ENCODE data around the gene GXYLT2.

Gene GXYLT2

DNA sequence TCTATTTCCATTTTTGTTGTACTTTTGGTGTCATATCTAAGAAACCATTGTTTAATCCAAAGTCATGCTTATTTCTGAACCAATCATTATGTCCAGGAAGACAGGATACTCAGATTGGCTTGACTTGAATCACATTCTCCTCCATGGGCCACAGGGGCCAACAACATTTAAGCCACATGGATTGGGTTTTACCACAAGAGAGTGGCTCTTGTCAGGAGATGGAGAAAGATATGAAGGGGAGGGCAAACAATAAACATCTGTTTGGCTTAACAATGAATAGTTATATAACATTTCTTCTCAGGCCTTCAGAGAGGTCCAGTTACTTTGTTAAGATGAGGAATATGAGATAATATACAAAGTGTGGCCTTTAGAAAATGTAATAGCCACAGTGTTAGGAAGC lies 44.6 kb downstream of the GXYLT2 start:
- no peak for DNase-seq (ENCODE audit: low read depth in 2 of 2)

DNA sequence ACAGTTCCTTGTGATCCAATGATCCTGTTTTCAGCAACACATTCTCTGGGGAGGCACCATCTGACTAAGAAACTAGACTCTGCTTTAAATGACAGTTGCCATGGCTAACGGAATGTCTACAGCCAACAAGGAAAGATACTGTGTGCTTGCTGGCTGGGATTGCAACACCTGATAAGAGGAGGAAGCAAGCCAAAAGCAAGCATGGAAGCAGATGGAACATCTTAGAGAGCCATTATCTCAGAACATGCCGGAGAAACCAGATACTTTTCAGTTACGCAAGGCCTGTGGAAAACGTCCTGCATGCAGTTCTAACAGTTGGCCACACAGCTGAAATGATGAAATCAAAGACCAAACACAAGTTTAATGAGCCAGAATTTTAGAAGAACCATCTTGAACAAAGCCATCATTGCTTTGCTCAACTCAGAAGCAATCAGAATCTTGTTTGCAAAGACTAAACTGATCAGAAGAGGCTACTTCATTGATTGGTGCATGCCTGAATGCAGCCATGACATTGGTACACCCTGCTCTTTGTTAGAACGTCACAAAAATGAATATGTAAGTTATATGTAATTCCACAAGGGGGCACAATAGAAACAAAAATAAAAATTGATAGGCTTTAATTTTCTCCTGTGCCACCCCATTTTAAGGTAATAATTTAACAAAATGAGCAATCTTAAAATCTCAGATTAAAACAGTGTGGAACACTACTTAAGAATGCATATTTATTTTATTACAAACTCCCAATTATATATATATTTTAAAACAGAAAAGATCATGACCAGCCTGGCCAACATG lies 50.8 kb downstream of the GXYLT2 start:
- no peak for DNase-seq (ENCODE audit: low read depth in 2 of 2)

DNA sequence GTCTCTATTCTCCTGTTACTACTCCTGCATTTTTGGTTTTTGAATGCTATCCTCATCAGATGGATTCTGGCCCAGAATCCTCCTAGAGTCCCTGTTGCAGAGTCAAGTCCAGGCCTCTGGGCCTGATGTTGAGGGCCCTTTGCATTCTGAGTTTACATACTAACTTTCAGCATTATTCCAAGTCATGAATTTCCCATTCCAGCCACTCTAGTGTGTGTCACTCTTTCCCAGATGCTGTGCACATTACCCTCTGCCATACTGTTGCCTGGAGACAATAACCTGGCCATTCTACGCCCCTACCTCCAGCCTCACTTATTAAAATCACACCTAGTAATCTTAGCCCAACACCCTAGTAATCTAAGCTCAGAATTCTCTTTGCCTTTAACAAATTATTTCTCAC lies 53.4 kb downstream of the GXYLT2 start:
- no peak for DNase-seq (ENCODE audit: low read depth in 2 of 2)

DNA sequence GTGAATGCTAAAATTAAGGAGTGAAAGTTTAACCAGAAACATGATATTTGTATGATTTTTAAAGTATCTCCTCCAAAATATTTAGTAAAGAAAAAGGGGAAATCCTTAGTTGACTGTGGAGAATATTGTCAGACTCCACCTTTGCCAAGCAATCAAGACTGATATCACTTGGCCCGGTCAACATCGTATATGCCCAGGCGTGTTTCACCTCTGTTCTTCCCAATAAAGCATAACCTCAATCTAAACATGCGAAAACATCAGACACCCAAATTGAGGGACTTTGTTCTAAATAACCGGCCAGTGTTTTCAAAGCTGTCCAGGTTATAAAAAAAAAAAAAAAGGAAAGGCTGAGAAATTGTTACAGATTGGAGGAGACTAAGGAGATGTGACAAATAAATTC lies 54.6 kb downstream of the GXYLT2 start:
- no peak for DNase-seq (ENCODE audit: low read depth in 2 of 2)

DNA sequence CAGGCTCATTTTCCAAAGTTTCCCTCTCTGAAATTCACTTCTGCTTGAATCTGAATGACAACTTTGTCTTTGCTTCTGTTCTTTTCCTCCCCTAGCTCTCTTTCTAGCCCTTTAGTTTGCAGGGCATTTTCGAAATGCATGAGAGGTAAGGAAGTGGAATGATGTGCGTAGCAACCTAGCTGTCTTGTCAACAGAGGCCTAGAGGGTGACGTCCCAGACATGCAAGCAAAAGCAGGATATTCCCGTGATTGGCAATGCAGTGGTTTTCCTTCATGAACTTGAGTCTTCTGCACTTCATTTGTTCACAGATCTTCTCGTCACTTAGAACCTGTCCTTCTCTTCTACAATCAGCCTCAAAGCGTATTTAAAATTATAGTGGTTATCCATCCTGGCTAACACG lies 56.9 kb downstream of the GXYLT2 start:
- DNase-seq (ENCODE audit: low read depth in 2 of 2), result no peak

DNA sequence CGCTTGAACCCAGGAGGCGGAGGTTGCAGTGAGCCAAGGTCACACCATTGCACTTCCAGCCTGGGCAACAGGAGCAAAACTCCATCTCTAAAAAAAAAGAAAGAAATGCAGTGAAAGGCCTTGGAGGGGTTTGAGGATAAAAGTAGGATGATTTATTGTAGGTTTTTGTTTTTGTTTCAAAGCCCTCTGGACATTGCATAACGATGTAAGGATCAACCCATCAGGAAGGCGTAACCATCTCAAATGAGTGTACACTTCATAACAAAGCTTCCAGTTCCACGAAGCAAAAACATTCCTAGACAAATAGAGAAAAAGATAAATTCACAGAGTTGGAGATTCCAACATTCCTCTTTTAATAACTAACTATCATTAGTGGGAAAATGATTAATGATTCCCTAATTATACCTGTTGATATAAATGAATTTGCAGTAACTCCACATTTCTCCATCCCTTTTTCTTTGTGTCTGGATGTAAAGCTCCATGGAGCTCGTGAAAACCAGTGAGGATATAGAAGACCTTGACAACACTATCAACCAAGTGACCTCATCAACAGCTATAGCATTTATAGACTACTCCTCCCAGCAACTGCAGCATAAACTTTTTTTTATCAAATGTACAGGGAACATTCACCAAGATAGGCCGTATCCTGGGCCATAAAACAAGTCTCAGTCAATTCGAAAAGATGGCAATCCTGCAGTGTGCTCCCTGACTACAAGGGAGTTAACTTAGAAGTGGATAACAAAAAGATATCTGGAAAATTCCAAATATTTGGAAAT lies 60.1 kb downstream of the GXYLT2 start:
- DNase-seq (ENCODE audit: low read depth in 2 of 2), result no peak

DNA sequence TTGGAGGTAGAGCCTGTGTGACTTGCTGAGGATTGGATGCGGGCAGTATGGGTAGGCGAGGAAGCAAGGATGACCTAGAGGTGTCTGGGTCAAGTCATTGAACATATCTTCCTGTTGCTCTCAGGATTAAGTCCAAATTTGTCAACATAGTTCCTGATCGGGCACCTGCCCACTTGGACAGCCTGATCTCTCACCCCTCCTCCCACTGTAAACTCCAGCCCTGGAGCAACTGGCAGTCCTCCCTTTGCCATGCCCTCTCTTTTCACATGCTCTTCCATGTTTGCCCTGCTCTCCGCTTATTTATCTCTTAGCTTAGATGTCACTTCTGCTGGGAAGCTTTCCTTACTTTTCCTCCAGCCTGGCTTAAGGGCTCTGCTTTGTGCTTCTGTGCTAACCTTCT lies 61.2 kb downstream of the GXYLT2 start:
- no peak for DNase-seq (ENCODE audit: low read depth in 2 of 2)

DNA sequence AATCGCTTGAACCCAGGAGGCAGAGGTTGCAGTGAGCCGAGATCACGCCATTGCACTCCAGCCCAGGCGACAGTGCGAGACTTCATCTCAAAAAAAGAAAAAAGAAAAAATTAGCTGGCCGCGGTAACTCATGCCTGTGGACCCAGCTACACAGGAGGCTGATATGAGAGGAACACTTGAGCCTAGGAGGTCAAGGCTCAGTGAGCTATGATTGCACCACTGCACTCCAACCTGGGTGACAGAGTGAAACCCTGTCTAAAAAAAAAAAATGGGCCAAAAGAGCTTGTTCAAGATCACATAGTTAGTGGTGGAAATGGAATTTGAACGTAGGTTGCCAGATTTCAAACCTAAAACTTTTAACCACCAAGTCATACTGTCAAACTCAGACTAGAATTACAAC lies 62.5 kb downstream of the GXYLT2 start:
- DNase-seq (ENCODE audit: low read depth in 2 of 2), result no peak

DNA sequence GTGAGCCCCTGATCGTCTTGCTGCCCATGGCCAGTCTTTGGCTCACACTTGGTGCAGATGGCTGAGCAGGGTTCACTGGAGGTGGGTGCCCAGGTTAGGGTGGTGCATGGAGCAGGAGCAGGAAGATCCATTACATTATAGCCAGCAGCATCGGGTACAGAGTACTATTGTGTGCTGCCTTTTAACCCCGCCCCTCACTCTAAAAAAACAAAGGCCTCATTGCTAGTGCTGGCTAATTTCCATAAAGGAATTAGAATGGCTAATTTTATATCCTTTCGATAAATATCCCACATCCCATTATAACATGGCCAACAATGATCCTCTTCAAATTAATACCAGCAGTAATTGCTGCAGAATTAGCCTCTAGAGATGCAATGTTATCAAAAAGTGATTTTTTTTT lies 63.0 kb downstream of the GXYLT2 start:
- no peak for DNase-seq (ENCODE audit: low read depth in 2 of 2)

DNA sequence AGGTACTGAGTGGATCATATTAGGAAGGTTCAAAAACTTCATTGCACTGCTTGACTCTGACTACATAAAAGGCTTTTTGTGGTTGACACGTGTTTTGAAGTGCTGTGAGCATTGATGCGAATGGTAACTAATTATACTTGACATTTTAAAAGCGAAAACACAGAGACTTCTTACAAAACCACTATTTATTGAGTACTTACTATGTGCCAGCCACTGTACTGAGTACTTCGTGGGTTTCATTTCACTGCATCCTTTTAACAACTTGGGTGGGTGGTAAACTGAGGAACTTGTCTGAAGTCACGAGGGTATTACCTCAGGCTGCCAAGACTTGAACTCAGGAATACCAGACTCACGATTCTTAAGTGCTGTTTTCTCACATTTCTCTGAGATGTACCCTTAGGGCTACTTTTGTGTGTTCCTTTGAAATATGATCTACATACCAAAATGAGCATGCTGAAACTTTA lies 63.4 kb downstream of the GXYLT2 start:
- DNase-seq (ENCODE audit: low read depth in 2 of 2), result no peak

DNA sequence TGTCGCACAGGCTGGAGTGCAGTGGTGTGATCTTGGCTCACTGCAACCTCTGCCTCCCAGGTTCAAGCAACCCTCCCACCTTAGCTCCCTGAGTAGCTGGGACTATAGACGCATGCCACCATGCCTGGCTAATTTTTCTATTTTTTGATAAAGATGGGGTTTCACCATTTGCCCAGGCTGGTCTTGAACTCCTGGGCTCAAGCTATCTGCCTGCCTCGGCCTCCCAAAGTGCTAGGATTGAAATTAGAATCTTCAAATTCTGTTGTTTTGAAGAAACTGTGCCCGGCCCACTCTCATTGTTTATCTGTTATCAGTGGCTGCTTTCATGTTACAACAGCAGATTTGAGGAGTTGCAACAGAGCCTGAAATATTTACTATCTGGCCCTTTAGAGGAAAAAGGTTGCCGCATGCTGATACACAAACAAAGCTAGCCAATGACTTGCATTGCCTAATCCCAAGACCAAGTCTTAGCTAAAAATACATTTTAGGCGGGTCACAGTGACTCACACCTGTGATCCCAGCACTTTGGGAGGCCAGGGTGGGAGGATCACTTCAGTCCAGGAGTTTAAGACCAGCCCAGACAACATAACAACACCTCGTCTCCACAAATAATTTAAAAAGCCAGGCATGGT lies 65.6 kb downstream of the GXYLT2 start:
- no peak for DNase-seq (ENCODE audit: low read depth in 2 of 2)

DNA sequence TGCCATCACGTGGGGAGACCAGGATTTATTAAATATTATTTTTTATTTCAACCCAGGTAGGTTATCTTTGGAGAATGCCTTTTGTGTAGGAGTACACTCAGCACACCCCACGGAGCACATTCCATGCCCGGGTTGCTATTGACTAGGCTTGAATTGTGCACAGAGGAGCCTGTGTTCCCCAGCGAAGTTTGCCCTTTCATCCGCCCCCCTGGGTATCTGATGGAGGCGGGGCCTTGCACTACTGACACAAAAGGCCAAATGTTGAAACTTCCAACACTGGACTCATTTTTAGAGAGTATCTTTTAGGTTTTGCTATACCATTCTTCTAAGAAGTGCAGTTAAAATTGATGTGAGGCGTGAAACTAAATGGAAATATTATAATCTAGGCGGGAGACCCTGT lies 69.5 kb downstream of the GXYLT2 start:
- no peak for DNase-seq (ENCODE audit: low read depth in 2 of 2)

DNA sequence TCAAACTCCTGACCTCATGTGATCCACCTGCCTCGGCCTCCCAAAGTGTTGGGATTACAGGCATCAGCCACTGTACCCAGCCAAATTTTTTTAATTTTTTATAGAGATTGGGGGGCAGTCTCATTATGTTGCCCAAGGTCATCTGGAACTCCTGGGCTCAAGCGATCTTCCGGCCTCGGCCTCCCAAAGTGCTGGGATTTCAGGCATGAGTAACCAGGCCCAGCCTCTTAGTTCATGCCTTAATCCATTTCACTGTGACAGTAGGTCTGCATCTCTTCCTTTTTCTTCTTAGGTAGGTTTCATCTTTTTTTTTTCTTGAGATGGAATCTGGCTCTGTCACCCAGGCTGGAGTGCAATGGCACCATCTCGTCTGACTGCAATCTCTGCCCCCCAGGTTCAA lies 71.5 kb downstream of the GXYLT2 start:
- no peak for DNase-seq (ENCODE audit: low read depth in 2 of 2)

DNA sequence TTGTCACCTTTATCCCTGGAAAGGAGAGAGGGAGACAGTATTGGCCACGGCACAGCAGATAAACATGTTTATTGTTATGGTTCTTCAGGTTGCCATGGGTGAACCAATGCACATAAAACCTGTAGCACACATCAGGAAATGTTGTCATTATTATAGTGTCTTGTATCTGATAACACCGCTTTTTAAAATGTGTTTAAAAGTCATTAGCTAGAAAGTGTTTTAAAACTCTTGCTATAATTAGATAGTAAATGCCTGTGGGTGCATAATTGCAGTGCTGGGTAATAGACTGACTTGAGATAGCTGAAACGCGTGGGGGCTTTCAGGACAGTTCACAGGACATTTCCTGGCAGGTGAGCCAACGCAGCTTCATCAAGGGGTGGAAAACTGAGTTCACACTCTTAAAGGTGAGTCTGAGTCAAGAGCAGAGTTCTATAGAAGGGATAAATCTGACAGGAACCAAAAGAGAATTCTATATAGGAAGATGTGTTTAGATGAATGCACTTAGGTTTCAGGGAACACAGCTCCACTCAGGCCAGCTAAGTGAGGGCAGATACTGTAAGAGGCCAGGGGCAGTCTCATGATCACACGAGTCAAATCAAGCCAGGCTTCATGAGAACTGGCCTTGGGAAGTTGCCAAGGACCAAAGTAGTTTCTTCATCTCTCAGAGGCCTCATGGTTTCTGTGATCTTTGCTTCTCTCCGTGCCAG lies 73.1 kb downstream of the GXYLT2 start:
- no peak for DNase-seq (ENCODE audit: low read depth in 2 of 2)

DNA sequence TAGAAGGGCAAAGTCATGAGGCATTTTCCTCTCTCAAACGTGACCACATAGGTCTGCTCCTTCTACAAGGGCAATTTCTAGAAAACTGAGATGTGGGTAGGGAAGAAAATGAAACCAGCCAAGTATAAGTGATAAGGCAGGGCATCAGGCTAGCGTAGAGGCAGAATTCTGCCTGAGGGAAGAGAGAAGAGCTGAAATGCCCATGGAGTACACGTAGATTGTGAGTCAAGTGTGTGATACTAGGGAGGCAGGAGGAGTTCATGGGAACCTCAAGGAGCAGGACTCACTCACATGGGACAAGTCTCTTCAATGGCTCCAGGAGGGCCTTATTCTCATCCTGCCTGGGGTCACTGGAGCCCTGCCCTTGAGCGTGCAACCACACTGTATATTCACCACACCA lies 73.9 kb downstream of the GXYLT2 start:
- no peak for DNase-seq (ENCODE audit: low read depth in 2 of 2)

DNA sequence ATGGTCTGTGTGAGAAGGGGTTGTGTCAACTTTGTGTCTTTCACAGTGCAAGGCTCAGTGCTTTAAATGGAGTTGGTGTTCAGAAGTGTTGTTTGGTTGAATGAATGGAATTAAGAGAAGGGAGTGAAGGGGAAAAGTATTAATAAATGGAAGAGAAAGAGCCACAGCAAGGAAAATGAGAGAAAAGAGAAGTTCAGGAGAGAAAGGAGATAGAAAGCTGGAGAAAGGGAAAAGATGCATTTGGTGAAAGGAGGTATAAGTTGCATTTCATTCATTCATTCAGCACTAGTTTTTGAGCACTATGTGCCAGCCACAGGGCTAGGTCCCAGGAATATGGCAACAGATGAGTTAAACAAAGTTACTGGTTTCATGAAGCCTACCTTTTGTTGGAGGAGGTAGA lies 74.5 kb downstream of the GXYLT2 start:
- DNase-seq (ENCODE audit: low read depth in 2 of 2), result no peak

DNA sequence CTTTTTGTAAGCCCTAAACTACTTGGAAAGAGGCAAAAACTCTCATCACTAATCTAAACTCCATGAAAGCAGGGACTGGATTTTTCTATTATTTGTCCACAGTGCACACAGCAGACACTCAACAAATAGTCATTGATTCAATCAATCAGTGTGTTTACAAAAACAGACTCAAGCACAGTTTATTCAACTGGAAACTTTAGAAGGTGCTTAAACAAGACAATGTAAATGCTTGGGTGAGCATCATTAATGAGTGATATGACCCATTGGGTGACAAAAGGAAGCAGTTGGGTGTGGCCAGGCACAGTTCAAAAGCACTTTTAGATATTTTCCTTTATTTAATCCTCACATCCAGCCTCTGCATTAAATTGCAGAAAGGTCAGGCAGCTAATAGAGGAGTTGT lies 76.8 kb downstream of the GXYLT2 start:
- DNase-seq (ENCODE audit: low read depth in 2 of 2), result no peak

DNA sequence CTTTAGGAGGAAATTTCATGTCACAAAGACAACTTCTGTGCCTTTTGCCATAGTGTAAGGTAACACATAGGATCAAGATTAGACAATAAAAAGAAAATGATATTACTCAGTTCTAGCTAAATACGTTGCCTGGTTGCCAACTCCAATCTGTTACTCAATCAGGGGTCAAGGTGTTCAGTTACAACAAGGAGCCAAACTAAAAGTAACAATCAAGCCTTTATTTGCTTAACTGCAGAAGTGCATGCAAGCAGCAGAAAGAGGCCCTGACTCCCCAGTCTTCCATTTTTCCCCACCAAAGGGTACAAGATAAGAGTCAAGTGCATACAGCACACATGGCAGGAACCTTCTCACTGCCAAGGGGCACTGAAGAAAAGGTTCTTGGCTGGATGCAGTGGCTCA lies 80.4 kb downstream of the GXYLT2 start:
- DNase-seq (ENCODE audit: low read depth in 2 of 2), result no peak

DNA sequence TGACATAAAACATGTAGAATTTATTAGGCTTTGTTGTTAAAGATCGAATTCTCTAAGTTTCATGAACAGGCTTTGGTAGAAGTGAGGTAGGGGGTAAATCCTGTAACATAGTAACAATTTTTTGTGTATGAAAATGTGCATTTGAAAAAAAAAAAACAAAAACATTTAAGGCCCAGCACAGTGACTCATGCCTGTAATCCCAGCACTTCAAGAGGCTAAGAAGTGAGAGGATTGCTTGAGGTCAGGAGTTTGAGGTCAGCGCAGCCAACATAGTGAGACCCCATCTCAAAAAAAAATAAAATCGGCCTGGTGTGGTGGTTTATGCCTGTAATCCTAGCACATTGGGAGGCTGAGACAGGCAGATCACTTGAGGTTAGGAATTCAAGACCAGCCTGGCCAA lies 81.9 kb downstream of the GXYLT2 start:
- DNase-seq (ENCODE audit: low read depth in 2 of 2), result no peak

DNA sequence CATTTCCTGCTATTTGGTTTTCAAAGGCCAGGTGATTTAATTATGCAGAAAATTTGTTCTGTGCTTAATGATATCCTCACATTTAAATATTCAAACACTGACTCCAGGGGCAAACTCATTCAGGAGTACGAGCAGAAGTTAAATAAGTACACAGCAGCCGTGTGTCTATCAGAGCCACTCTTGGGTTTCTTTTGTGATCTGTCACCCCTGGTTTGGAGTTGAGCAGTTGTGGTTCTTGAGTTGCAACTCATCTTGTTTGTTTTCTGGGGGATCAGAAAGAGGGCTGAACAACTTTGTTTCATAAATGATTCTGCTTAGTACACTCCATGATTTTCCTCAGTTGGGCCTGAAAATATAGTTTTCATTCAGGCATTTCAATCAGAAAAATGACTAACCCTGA lies 83.1 kb downstream of the GXYLT2 start:
- DNase-seq (ENCODE audit: low read depth in 2 of 2), result no peak

DNA sequence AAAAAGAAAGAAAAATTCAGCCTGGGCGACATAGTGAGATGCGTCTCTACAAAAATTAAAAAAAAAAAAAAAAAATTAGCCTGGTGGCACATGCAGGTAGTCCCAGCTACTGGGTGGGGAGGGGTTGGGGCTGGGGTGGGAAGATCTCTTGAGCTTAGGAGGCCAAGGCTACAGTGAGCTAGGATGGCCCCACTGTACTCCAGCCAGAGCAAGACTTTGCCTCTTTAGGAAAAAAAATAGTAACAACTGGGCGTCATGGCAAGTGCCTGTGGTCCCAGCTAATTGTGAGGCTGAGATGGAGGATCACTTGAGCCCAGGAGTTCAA lies 84.8 kb downstream of the GXYLT2 start:
- DNase-seq (ENCODE audit: low read depth in 2 of 2), result no peak

DNA sequence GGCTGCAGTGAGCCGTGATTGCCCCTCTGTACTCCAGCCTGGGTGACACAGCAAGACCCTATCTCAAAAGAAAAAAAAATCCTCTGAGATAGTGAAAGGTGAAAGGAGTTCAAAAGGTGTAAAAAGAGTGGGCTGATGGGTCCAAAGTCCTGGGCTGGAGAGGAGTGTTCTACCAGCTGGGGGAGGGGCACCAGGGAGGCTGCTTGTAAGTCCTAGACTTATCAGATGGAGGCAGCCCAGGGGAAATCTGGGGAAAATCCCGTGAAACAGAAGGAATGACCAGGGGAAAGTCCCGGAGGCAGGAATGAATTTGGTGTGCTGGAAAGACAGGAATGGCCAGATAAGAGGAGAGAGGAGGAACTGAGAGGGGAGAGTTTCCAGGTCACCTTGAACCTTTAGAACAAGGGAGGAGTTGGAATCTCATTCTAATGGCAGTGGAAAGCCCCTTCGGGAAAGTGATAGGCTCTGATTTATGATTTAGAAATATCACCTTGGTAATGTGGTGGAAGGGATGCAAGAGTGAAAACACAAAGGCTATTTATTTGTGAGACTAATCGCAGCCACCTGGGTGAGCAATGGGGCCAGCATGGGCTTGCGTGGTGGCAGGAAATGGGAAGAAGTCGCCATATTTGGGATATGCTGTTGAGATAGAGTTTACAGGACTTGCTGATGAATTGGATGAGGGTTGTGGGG lies 85.3 kb downstream of the GXYLT2 start:
- no peak for DNase-seq (ENCODE audit: low read depth in 2 of 2)

Data from activated CD4-positive, alpha-beta T cell treated with anti-CD3 and anti-CD28 coated beads for 24 hours (primary cell).